ENCODE measurements around the gene RBM33.

Gene RBM33

GRCh38 chr7:155781433-155781832 is 137.0 kb downstream of the RBM33 start:
- POLR2A ChIA-PET = no interaction called here
- DNase-seq (ENCODE audit: extremely low spot score) = no peak
- TF ChIP-seq CTCF (IDR thresholded peaks at IDR 0.05; ENCODE audit: control extremely low read depth, extremely low read depth, low read depth, missing control alignments) = no peak
- CTCF ChIA-PET = interaction anchor here (0.9 to 1.8 kb wide), 2 partner anchors 8 to 183 kb away, joined by 3 to 8 read pairs; no protein-coding TSS in a partner anchor

GRCh38 chr7:155782466-155782865 is 138.0 kb downstream of the RBM33 start:
- TF ChIP-seq CTCF (IDR thresholded peaks at IDR 0.05; ENCODE audit: control extremely low read depth, extremely low read depth, low read depth, missing control alignments) = no peak
- DNase-seq (ENCODE audit: extremely low spot score) = no peak
- POLR2A ChIA-PET = no interaction called here
- CTCF ChIA-PET = interaction anchor here (0.9 to 1.8 kb wide), 2 partner anchors 9 to 184 kb away, joined by 3 to 8 read pairs; no protein-coding TSS in a partner anchor

GRCh38 chr7:155785536-155785935 is 141.1 kb downstream of the RBM33 start:
- ChIA-PET POLR2A (no interaction called here), CTCF (interaction anchor here (1.2 kb wide), 1 partner anchor 187 kb away, joined by 4 read pairs; no protein-coding TSS in a partner anchor)
- no peak for DNase-seq (ENCODE audit: extremely low spot score)
- no peak for TF ChIP-seq CTCF (IDR thresholded peaks at IDR 0.05; ENCODE audit: control extremely low read depth, extremely low read depth, low read depth, missing control alignments)

GRCh38 chr7:155786491-155786890 is 142.0 kb downstream of the RBM33 start:
- DNase-seq (ENCODE audit: extremely low spot score) = no peak
- no peak for TF ChIP-seq CTCF (IDR thresholded peaks at IDR 0.05; ENCODE audit: control extremely low read depth, extremely low read depth, low read depth, missing control alignments)
- POLR2A ChIA-PET = no interaction called here
- CTCF ChIA-PET = interaction anchor here (0.9 kb wide), 1 partner anchor 8 kb away, joined by 3 read pairs; no protein-coding TSS in a partner anchor

- DNase-seq (ENCODE audit: extremely low spot score) = no peak
- TF ChIP-seq CTCF (IDR thresholded peaks at IDR 0.05; ENCODE audit: control extremely low read depth, extremely low read depth, low read depth, missing control alignments) = no peak
- ChIA-PET CTCF (interaction anchor here (0.7 to 1.0 kb wide), 3 partner anchors 9 to 190 kb away, joined by 3 read pairs; no protein-coding TSS in a partner anchor), POLR2A (no interaction called here)
Observed at GRCh38 chr7:155787171-155787851, 142.8 kb downstream of the RBM33 start.

GRCh38 chr7:155788616-155789000 is 144.1 kb downstream of the RBM33 start:
- no peak for DNase-seq (ENCODE audit: extremely low spot score)
- POLR2A ChIA-PET = no interaction called here

More at GRCh38 chr7:155788616-155789000, 144.1 kb downstream of the RBM33 start:
- no peak for TF ChIP-seq CTCF (IDR thresholded peaks at IDR 0.05; ENCODE audit: control extremely low read depth, extremely low read depth, low read depth, missing control alignments)
- CTCF ChIA-PET = interaction anchor here (2.0 kb wide), 1 partner anchor 190 kb away, joined by 5 read pairs; no protein-coding TSS in a partner anchor

All from GM10248 (cell line).